Loucy (cell line): Measurements from ENCODE around the gene CDHR1.

Source experiments
- H2AFZ ChIP-seq: fragments of 200-600 bp; sonication (generic); 2 replicates; pipeline ENCODE4 v1.6.0; 2016; ENCODE audit warnings: antibody characterized with exemption, mild to moderate bottlenecking, low read length, moderate library complexity
- H3F3A ChIP-seq: fragments of 200-600 bp; 2 replicates; pipeline ENCODE4 v1.6.0; 2016; ENCODE audit warnings: antibody characterized with exemption, low read depth, mild to moderate bottlenecking
- H3K27me3 ChIP-seq: fragments of 200-600 bp; sonication (generic); 2 replicates; pipeline ENCODE4 v1.6.1; 2014; ENCODE audit warnings: low read length, mild to moderate bottlenecking; ENCODE audit not compliant: insufficient read depth, poor library complexity, severe bottlenecking
- H3K36me3 ChIP-seq: fragments of 200-600 bp; sonication (generic); 2 replicates; pipeline ENCODE4 v1.6.1; 2016; ENCODE audit warnings: low read length; ENCODE audit not compliant: insufficient read depth
- H3K4me1 ChIP-seq: fragments of 200-600 bp; sonication (generic); 2 replicates; pipeline ENCODE4 v1.5.1; 2014; ENCODE audit warnings: low read length, mild to moderate bottlenecking; ENCODE audit not compliant: insufficient read depth, poor library complexity, severe bottlenecking
- H3K4me2 ChIP-seq: fragments of 200-600 bp; sonication (generic); 2 replicates; pipeline ENCODE4 v1.6.0; 2014; ENCODE audit warnings: antibody characterized with exemption, low read length, low read depth, mild to moderate bottlenecking; ENCODE audit not compliant: poor library complexity, severe bottlenecking
- H3K4me3 ChIP-seq: fragments of 200-600 bp; sonication (generic); 2 replicates; pipeline ENCODE4 v1.5.1; 2014; ENCODE audit warnings: low read length, mild to moderate bottlenecking, mixed read lengths; ENCODE audit not compliant: poor library complexity, severe bottlenecking
- H3K79me2 ChIP-seq: fragments of 200-600 bp; sonication (generic); 2 replicates; pipeline ENCODE4 v1.6.1; 2014; ENCODE audit warnings: low read length; ENCODE audit not compliant: insufficient read depth
- H3K9ac ChIP-seq: fragments of 200-600 bp; sonication (generic); 2 replicates; pipeline ENCODE4 v1.6.0; 2014; ENCODE audit warnings: mild to moderate bottlenecking, low read depth, low read length, moderate library complexity; ENCODE audit not compliant: poor library complexity, severe bottlenecking
- H3K9me2 ChIP-seq: fragments of 200-600 bp; sonication (generic); replicated peaks from 2 replicates; pipeline ENCODE4 v1.6.1; 2016; ENCODE audit warnings: low read depth, low read length, mixed read lengths
- H3K9me3 ChIP-seq: fragments of 200-600 bp; sonication (generic); 2 replicates; pipeline ENCODE4 v1.6.1; 2014; ENCODE audit warnings: mild to moderate bottlenecking, antibody characterized with exemption, low read length, low read depth; ENCODE audit not compliant: insufficient read depth
- H4K20me1 ChIP-seq: fragments of 200-600 bp; sonication (generic); 2 replicates; pipeline ENCODE4 v1.6.0; 2014; ENCODE audit warnings: antibody characterized with exemption, low read length, mild to moderate bottlenecking; ENCODE audit not compliant: insufficient read depth, poor library complexity, severe bottlenecking
- CTCF ChIP-seq: fragments of 200-600 bp; sonication (generic); conservative IDR thresholded peaks from 2 replicates; pipeline ENCODE4 v1.5.1; 2014; ENCODE audit warnings: mild to moderate bottlenecking, antibody characterized with exemption, low read length
- EZH2phosphoT487 ChIP-seq: fragments of 200-600 bp; IDR thresholded peaks from 2 replicates; pipeline ENCODE4 v1.6.1; 2018; ENCODE audit warnings: antibody characterized with exemption, mild to moderate bottlenecking, moderate library complexity, borderline replicate concordance

The CDHR1 gene

GRCh38 chr10:84261236-84261915, 67.0 kb downstream of the CDHR1 start:
- no peak overlapping the region for H3K4me2 ChIP-seq
- H2AFZ ChIP-seq, result no peak overlapping the region
- no peak overlapping the region for H3K9ac ChIP-seq
- no peaks in the 10 kb centered on the region for H3K79me2 ChIP-seq
- no peaks in the 10 kb centered on the region for H3K4me1 ChIP-seq
- no peaks in the 10 kb centered on the region for H3F3A ChIP-seq
- H4K20me1 ChIP-seq, result no peaks in the 10 kb centered on the region
- no peaks in the 10 kb centered on the region for H3K27me3 ChIP-seq
- H3K4me3 ChIP-seq, result no peak overlapping the region
- TF ChIP-seq EZH2phosphoT487 (no peak), CTCF (no peak)
- H3K9me3 ChIP-seq, result no peaks in the 10 kb centered on the region
- no peaks in the 10 kb centered on the region for H3K36me3 ChIP-seq
- no peaks in the 10 kb centered on the region for H3K9me2 ChIP-seq

- Histone ChIP-seq H3K79me2 (no peaks in the 10 kb centered on the region), H3K9ac (no peak overlapping the region), H3K4me3 (no peak overlapping the region), H3K9me3 (no peaks in the 10 kb centered on the region), H3K9me2 (no peaks in the 10 kb centered on the region), H3K27me3 (no peaks in the 10 kb centered on the region), H4K20me1 (no peaks in the 10 kb centered on the region), H2AFZ (no peak overlapping the region), H3K4me1 (no peaks in the 10 kb centered on the region), H3K36me3 (no peaks in the 10 kb centered on the region), H3F3A (no peaks in the 10 kb centered on the region), H3K4me2 (no peak overlapping the region)
- TF ChIP-seq CTCF (no peak), EZH2phosphoT487 (no peak)
Measured at GRCh38 chr10:84262190-84262956, 68.0 kb downstream of the CDHR1 start.

- no peaks in the 10 kb centered on the region for H3K36me3 ChIP-seq
- H3K9me2 ChIP-seq, result no peaks in the 10 kb centered on the region
- no peak overlapping the region for H3K4me3 ChIP-seq
- no peaks in the 10 kb centered on the region for H3K4me1 ChIP-seq
- H3K9me3 ChIP-seq, result no peaks in the 10 kb centered on the region
- H4K20me1 ChIP-seq, result no peaks in the 10 kb centered on the region
- no peaks in the 10 kb centered on the region for H3F3A ChIP-seq
- H3K27me3 ChIP-seq, result no peaks in the 10 kb centered on the region
- H3K4me2 ChIP-seq, result no peak overlapping the region
- TF ChIP-seq CTCF, result no peak
- TF ChIP-seq EZH2phosphoT487, result no peak
- no peak overlapping the region for H2AFZ ChIP-seq
- H3K79me2 ChIP-seq, result no peaks in the 10 kb centered on the region
- H3K9ac ChIP-seq, result no peak overlapping the region
Measured at GRCh38 chr10:84263716-84264115, 69.4 kb downstream of the CDHR1 start.
